HepG2 (cell line): ENCODE results near the gene PHF21B.

Experiments
- CTCF ChIP-seq: sonication (generic); formaldehyde crosslinking; IDR thresholded peaks from 2 replicates; pipeline ENCODE4 v1.5.0; 2020; ENCODE audit warnings: mild to moderate bottlenecking, missing genetic modification reagents, moderate library complexity
- ZMYM3 ChIP-seq: sonication (generic); formaldehyde crosslinking; IDR thresholded peaks from 2 replicates; pipeline ENCODE4 v1.5.1; 2020; ENCODE audit warnings: mild to moderate bottlenecking, missing genetic modification reagents

GRCh38 chr22:44933666-44934453, 75.9 kb downstream of the PHF21B start:
- TF ChIP-seq CTCF (CRISPR knock-in tag) (no peak), ZMYM3 (CRISPR knock-in tag) (no peak)
